ENCODE results near the gene EIF5A.

EIF5A gene

GRCh38 chr17:7341842-7342241 is 34.4 kb downstream of the EIF5A start:
- no peak for TF ChIP-seq EP300 (IDR thresholded peaks at IDR 0.05; ENCODE audit: borderline replicate concordance)
- TF ChIP-seq, protein P1, sequence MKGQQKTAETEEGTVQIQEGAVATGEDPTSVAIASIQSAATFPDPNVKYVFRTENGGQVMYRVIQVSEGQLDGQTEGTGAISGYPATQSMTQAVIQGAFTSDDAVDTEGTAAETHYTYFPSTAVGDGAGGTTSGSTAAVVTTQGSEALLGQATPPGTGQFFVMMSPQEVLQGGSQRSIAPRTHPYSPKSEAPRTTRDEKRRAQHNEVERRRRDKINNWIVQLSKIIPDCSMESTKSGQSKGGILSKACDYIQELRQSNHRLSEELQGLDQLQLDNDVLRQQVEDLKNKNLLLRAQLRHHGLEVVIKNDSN (IDR thresholded peaks at IDR 0.05): no peak
- TF ChIP-seq ZBTB7A (IDR thresholded peaks at IDR 0.05; ENCODE audit: low read depth): no peak
- TF ChIP-seq FOXM1 (IDR thresholded peaks at IDR 0.05; ENCODE audit: borderline replicate concordance, low read depth): no peak
- no peak for TF ChIP-seq TCF12 (IDR thresholded peaks at IDR 0.05; ENCODE audit: low read depth)
- no peak for TF ChIP-seq RAD21 (IDR thresholded peaks at IDR 0.05; ENCODE audit: low read depth)
- TF ChIP-seq CEBPB (IDR thresholded peaks at IDR 0.05): no peak
- TF ChIP-seq TEAD4 (IDR thresholded peaks at IDR 0.05): no peak
- no peak for TF ChIP-seq TAF1 (IDR thresholded peaks at IDR 0.05; ENCODE audit: low read depth)
- TF ChIP-seq, protein P2, sequence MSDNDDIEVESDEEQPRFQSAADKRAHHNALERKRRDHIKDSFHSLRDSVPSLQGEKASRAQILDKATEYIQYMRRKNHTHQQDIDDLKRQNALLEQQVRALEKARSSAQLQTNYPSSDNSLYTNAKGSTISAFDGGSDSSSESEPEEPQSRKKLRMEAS (IDR thresholded peaks at IDR 0.05): no peak
- TF ChIP-seq YY1 (IDR thresholded peaks at IDR 0.05; ENCODE audit: low read depth): no peak
- TF ChIP-seq CREB1 (IDR thresholded peaks at IDR 0.05; ENCODE audit: low read depth): no peak

- TF ChIP-seq, protein P2 (IDR thresholded peaks at IDR 0.05): no peak
- TF ChIP-seq TAF1 (IDR thresholded peaks at IDR 0.05; ENCODE audit: low read depth) (no peak), ZBTB7A (IDR thresholded peaks at IDR 0.05; ENCODE audit: low read depth) (no peak), REST (IDR thresholded peaks at IDR 0.05; ENCODE audit: low read depth) (no peak), NFIC (IDR thresholded peaks at IDR 0.05) (no peak), TCF12 (IDR thresholded peaks at IDR 0.05; ENCODE audit: low read depth) (no peak)
These were observed 35.8 kb downstream of the EIF5A start for GRCh38 chr17:7343250-7343649.

DNA sequence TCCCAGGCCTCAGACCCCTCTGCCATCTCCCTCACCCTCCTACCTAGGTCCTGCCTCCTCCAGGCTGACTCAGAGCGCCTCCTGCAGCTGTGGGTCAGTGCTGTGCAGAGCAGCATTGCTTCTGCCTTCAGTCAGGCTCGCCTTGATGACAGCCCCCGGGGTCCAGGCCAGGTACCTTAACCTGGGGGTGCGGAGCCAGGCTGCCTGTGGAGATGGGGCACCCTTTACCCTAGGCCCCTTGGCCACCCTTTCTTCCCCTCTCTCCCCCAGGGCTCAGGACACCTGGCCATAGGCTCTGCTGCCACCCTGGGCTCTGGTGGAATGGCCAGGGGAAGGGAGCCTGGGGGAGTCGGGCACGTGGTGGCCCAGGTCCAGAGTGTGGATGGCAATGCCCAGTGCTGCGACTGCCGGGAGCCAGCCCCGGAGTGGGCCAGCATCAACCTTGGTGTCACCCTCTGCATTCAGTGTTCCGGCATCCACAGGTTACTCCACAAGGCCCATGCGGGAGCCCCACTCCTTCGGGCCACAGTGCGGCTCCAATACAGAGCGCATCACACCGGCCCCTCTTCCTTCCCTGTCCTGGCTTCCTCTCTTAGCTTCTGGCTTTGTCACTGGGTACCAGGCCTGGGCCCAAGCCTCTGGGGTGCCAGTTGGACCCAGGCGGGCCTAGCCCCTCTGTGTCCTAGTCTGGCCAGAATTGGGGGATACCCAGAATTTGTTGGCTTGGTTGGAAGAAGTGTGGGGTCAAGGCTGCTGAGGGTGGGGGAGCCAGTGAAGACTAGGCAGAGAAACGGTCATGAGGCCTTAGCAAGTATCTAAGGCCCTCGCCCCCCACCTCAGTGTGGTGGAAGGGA is 39.6 kb downstream of the EIF5A start:
- no peak for TF ChIP-seq RAD21 (IDR thresholded peaks at IDR 0.05; ENCODE audit: low read depth)
- no peak for TF ChIP-seq REST (IDR thresholded peaks at IDR 0.05; ENCODE audit: low read depth)
- TF ChIP-seq FOXM1 (IDR thresholded peaks at IDR 0.05; ENCODE audit: borderline replicate concordance, low read depth): no peak
- TF ChIP-seq, protein P2 (IDR thresholded peaks at IDR 0.05): no peak
- no peak for TF ChIP-seq EGR1 (IDR thresholded peaks at IDR 0.05)
- TF ChIP-seq, protein P1 (IDR thresholded peaks at IDR 0.05): no peak
- TF ChIP-seq EP300 (IDR thresholded peaks at IDR 0.05; ENCODE audit: borderline replicate concordance): no peak
- no peak for TF ChIP-seq TCF12 (IDR thresholded peaks at IDR 0.05; ENCODE audit: low read depth)
- no peak for TF ChIP-seq CREB1 (IDR thresholded peaks at IDR 0.05; ENCODE audit: low read depth)
- TF ChIP-seq TAF1 (IDR thresholded peaks at IDR 0.05; ENCODE audit: low read depth): no peak
- TF ChIP-seq TEAD4 (IDR thresholded peaks at IDR 0.05): no peak
- no peak for TF ChIP-seq CEBPB (IDR thresholded peaks at IDR 0.05)
- no peak for TF ChIP-seq YY1 (IDR thresholded peaks at IDR 0.05; ENCODE audit: low read depth)
- no peak for TF ChIP-seq ZBTB7A (IDR thresholded peaks at IDR 0.05; ENCODE audit: low read depth)
- no peak for TF ChIP-seq NFIC (IDR thresholded peaks at IDR 0.05)

- TF ChIP-seq EP300 (IDR thresholded peaks at IDR 0.05; ENCODE audit: borderline replicate concordance) (no peak), TEAD4 (IDR thresholded peaks at IDR 0.05) (no peak), CEBPB (IDR thresholded peaks at IDR 0.05) (no peak), CREB1 (IDR thresholded peaks at IDR 0.05; ENCODE audit: low read depth) (no peak), TAF1 (IDR thresholded peaks at IDR 0.05; ENCODE audit: low read depth) (no peak), YY1 (IDR thresholded peaks at IDR 0.05; ENCODE audit: low read depth) (no peak), RAD21 (IDR thresholded peaks at IDR 0.05; ENCODE audit: low read depth) (no peak), EGR1 (IDR thresholded peaks at IDR 0.05) (no peak), TCF12 (IDR thresholded peaks at IDR 0.05; ENCODE audit: low read depth) (no peak), ZBTB7A (IDR thresholded peaks at IDR 0.05; ENCODE audit: low read depth) (no peak), NFIC (IDR thresholded peaks at IDR 0.05) (no peak), FOXM1 (IDR thresholded peaks at IDR 0.05; ENCODE audit: borderline replicate concordance, low read depth) (no peak), REST (IDR thresholded peaks at IDR 0.05; ENCODE audit: low read depth) (no peak)
- TF ChIP-seq, protein P1 (IDR thresholded peaks at IDR 0.05): no peak
- TF ChIP-seq, protein P2 (IDR thresholded peaks at IDR 0.05): no peak
These were observed 40.4 kb downstream of the EIF5A start for GRCh38 chr17:7347630-7348477.
